Activated CD4-positive, alpha-beta T cell treated with anti-CD3 and anti-CD28 coated beads for 48 hours (primary cell): ENCODE measurements around the gene PDE6D.
"Not testable (repeated sequence)": the region's sequence is repeated elsewhere in the genome, so short reads cannot be mapped to it uniquely, and the experiment has no call there.

Experiments
- DNase-seq: peaks from one replicate; pipeline ENCODE4 v3.0.0-alpha.2; 2020

PDE6D gene

GRCh38 chr2:231769170-231770136 is 11.6 kb downstream of the PDE6D start:
- DNase-seq = no peak

GRCh38 chr2:231765496-231765929 is 15.6 kb downstream of the PDE6D start:
- DNase-seq = no peak

- no peak for DNase-seq
Observed at GRCh38 chr2:231764760-231765159, 16.3 kb downstream of the PDE6D start.

GRCh38 chr2:231764124-231764523 is 17.0 kb downstream of the PDE6D start:
- no peak for DNase-seq

- DNase-seq = no peak
Observed at GRCh38 chr2:231761735-231762134, 19.3 kb downstream of the PDE6D start.

GRCh38 chr2:231752061-231752460 is 29.0 kb downstream of the PDE6D start:
- DNase-seq = no peak

- DNase-seq = no peak
Observed at GRCh38 chr2:231751042-231751815, 29.9 kb downstream of the PDE6D start.

- not testable (repeated sequence) for DNase-seq
Observed at GRCh38 chr2:231749016-231749415, 32.1 kb downstream of the PDE6D start.

- not testable (repeated sequence) for DNase-seq
Observed at GRCh38 chr2:231748153-231748896, 32.8 kb downstream of the PDE6D start.

GRCh38 chr2:231745303-231746038 is 35.6 kb downstream of the PDE6D start:
- DNase-seq = no peak

- DNase-seq = no peak
Observed at GRCh38 chr2:231743376-231744116, 37.5 kb downstream of the PDE6D start.

- no peak for DNase-seq
Observed at GRCh38 chr2:231737761-231738160, 43.3 kb downstream of the PDE6D start.

- DNase-seq = no peak
Observed at GRCh38 chr2:231732604-231733003, 48.5 kb downstream of the PDE6D start.

- no peak for DNase-seq
Observed at GRCh38 chr2:231727621-231728020, 53.5 kb downstream of the PDE6D start.

- DNase-seq = no peak
Observed at GRCh38 chr2:231726276-231726675, 54.8 kb downstream of the PDE6D start.

GRCh38 chr2:231725476-231725875 is 55.6 kb downstream of the PDE6D start:
- no peak for DNase-seq

GRCh38 chr2:231722721-231723307 is 58.3 kb downstream of the PDE6D start:
- DNase-seq = no peak

GRCh38 chr2:231720987-231721966 is 59.8 kb downstream of the PDE6D start:
- no peak for DNase-seq

- no peak for DNase-seq
Observed at GRCh38 chr2:231720292-231720986, 60.6 kb downstream of the PDE6D start.
